GM21576 (cell line): ENCODE data around the gene TSPAN10.

Source experiments
- ATAC-seq: cut with Tn5 transposase; IDR thresholded peaks from one replicate; pipeline ENCODE4 v1.9.1; 2021; ENCODE audit warnings: mild to moderate bottlenecking, moderate library complexity; ENCODE audit not compliant: unreplicated experiment

TSPAN10 gene

GRCh38 chr17:81631482-81631881 lies 5.5 kb upstream of the TSPAN10 start:
- ATAC-seq, result no peak

DNA sequence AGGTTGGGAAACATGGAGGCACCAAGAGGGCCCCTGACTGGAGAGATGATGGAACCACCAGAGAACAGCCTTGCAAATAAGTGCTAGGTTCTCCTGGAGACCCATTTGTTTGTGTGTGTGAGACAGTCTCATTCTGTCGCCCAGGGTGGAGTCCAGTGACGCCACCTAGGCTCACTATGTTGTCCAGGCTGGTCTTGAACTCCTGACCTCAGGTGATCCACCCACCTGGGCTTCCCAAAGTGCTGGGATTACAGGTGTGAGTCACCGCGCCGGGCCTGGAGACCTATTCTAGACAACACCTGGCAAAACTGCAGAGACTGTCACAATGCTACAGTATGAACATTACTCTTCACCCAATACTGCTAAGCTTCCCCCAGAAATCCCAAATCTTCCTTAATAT lies 1.6 kb upstream of the TSPAN10 start:
- no peak for ATAC-seq

- ATAC-seq, result no peak
These were observed 957 bp upstream of the TSPAN10 start for GRCh38 chr17:81635973-81636504.

GRCh38 chr17:81638683-81639082 lies 1.7 kb downstream of the TSPAN10 start:
- no peak for ATAC-seq

GRCh38 chr17:81640011-81640410 lies 3.0 kb downstream of the TSPAN10 start:
- no peak for ATAC-seq

DNA sequence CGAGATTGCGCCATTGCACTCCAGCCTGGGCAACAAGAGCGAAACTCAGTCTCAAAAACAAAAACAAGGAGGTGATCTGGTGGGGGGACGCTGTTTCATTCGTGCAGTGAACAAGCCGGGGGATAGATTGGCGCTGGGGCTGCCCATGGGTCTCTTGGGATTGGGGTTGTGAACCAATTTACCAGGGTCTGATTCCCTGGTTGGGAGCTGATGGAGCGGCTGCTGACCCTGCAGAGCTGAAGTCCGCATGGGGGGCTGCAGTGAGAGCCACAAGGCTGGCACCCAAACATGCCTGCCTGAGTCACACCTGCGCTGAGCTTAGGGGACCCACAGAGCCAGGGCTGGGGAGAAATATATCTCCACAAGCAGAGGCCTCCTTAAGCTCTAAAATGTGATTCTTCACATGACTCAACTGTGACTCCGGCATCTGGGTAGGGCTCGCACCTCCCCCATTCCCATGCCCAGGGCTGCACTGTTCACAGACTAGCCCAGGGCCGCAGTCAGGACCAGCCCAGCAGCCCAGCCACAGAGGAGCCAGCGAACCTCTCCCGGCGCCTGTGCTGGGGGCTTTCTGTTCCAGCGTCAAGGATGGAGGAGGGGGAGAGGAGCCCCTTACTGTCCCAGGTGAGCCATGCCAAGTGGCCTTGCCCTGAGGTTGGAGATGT lies 5.0 kb downstream of the TSPAN10 start:
- no peak for ATAC-seq

DNA sequence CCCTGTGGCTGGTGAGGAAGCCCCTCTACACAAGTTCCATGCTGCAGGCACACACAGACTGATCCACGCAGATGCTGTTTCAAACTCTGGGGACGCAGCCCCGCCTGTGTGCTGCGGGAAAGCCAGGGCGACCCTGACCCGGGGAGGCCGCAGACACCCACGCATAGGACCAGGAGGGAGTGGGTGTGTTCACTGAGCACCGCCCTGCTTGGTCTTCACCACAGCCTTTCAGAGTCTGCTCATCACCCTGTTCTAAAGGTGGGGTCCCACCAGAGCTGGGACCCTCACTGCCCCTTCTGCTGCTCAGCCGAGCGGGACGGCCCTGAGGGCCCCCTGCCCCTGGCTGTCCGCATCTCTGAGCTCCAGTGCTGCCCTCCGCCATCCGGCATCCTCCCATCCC lies 7.5 kb downstream of the TSPAN10 start:
- no peak for ATAC-seq

GRCh38 chr17:81644976-81645952 lies 8.3 kb downstream of the TSPAN10 start:
- no peak for ATAC-seq

DNA sequence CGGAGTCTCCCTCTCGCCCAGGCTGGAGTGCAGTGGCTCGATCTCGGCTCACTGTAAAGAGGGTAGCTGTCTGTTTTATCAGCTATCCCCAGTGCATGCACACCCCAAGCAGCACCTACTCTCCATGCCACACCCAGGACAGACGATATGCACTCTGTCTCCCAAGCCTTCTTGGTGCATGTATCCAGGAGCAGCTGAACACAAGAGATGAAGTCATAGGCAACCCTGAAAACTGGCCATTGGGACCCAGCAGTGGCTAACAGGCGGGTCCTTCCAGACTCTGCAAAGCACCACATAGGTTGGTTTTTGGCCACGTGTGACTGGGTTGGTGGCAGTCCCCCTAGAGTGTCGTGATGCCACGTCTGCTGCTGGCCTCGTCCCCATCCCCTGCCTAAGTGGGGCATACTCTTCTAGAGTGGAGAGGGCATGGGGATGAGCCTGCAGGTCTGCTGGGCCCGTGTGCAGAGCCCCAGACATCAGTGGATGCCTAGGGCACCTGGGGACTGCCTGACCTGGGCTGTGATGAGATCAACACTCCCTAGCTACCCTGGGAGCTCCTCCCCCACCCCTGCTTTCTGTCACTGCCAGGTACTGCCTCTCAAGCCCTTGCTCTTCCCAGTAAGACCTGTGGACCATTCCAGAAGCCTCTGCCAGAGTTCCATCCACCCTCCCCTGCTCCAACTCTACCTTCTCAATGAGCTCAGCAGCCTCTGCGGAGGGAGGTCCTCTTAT lies 10.0 kb downstream of the TSPAN10 start:
- ATAC-seq, result no peak

DNA sequence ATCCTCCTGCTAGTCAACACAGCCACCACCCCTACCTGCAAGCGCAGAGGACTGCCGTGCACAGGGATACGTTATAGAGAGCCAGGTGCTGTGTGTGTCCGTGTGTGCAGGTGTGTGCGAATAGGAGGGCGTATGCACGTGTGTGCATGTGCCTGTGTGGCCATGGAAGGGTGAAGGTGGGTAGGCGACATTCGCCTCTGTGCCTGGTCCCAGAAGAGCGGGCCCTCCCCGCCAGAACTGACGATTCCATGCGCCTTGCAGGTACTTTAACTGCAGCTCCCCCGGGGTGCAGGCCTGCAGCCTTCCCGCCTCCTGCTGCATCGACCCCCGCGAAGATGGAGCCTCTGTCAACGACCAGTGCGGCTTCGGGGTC lies 10.6 kb downstream of the TSPAN10 start:
- no peak for ATAC-seq

DNA sequence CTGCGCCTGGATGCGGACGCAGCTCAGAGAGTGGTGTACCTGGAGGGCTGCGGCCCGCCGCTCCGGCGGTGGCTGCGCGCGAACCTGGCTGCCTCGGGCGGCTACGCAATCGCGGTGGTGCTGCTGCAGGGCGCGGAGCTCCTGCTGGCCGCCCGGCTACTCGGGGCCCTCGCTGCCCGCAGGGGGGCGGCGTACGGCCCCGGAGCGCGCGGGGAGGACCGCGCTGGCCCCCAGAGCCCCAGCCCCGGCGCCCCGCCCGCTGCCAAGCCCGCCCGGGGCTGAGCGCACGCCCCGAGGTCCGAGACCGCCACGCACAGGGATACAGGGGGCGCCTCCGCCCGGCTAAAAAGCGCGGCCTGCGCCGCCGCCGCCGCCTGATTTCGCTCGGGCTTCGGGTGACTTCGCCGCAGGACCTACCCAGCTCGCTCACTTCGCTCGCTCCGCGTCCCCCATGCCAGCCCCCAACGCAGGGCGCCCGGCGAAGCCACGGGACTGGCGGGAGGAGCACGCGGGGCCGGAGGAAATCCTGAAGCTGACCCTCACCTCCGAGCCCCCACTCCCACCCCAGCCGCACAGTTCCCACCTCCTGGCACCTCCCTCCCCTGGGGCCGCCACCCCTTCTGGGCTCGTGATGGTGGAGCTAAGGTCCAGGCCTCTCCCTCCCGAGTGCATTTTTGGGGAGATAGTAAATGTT lies 11.2 kb downstream of the TSPAN10 start:
- no peak for ATAC-seq

DNA sequence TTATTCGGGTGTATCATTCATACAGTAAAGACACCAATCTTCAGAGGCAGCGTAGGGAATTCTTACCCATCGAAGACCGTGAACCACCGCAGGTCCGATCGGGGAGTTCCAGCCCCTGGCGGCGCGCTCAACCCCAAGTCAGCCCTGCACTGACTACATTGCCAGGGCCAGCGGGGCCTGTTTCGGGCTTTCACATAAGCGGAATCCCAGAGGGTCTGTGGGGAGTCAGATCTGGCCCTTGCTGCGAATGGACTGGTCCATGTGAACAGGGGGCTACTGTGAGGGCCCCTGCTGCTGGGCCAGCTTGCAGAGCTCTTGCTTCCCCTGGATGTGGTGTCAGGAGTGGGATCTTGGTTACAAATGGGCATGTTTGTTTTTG lies 11.7 kb downstream of the TSPAN10 start:
- ATAC-seq, result no peak

DNA sequence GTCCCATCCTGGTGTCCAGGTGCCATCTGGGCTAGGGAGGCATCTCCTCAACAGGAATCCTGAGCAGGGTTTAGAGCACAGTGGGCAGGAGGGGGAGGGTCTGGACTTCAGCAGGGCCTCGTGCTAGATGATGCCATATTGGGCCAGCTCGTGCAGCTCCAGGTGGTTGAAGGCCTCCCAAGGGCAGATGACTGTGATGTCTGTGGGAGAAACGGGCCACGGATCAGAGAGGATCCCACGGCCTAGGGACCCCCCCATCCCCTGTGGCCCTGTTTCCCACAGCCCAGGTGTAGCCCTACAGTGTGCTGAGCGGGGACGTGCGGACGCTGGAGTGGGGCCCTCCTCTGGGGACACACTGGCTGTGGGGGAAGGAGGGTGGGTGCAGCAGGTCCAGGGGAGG lies 14.0 kb downstream of the TSPAN10 start:
- ATAC-seq, result no peak

DNA sequence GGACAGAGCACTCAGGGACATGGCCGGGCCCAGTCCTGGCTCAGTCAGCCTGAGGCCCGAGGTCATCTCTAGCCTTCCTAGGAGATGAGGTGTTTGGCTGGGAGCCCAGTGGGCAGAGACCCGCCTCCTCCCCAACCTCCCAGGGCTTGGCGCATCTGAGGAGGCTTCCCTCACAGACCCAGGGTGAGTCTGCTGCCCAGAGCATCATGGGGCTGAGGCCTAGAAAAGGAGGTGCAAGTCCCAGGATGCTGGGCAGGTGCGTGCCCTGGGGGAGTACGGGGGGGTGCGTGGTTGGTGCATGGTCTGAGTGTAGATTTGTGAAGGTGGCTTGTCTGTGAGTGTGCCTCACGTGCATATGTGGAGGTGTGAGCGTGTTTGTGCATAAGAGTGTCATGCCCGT lies 14.7 kb downstream of the TSPAN10 start:
- no peak for ATAC-seq

- ATAC-seq, result no peak
These were observed 16.1 kb downstream of the TSPAN10 start for GRCh38 chr17:81652906-81653771.

GRCh38 chr17:81655378-81656117 lies 18.6 kb downstream of the TSPAN10 start:
- no peak for ATAC-seq

GRCh38 chr17:81656118-81656743 lies 19.2 kb downstream of the TSPAN10 start, which contains the start of gene PDE6G:
TSS of gene PDE6G (minus strand) at chr17:81656542. CDS start at chr17:81653305, 3,237 bp downstream.
- ATAC-seq, result no peak

- ATAC-seq, result no peak
These were observed 19.8 kb downstream of the TSPAN10 start for GRCh38 chr17:81656835-81657234.

- ATAC-seq, result no peak
These were observed 22.0 kb downstream of the TSPAN10 start for GRCh38 chr17:81659038-81659437.
